Glutamatergic neuron (in vitro differentiated cells): ENCODE results near the gene COL2A1. TPM values are rescaled to one million over a fixed set of nuclear protein-coding genes. Genes with fewer than 3 reads are reported as not detected.

ENCODE experiments used
- DNase-seq: peaks from one replicate; pipeline ENCODE4 v3.0.0; 2022
- H3K27ac Mint-ChIP-seq: one replicate; pipeline ENCODE4 v1.8.0; 2020; ENCODE audit warnings: mild to moderate bottlenecking, mixed read lengths, inconsistent platforms; ENCODE audit not compliant: unreplicated experiment
- H3K27me3 Mint-ChIP-seq: one replicate; pipeline ENCODE4 v1.8.0; 2020; ENCODE audit warnings: mild to moderate bottlenecking, moderate library complexity, mixed read lengths, inconsistent platforms; ENCODE audit not compliant: unreplicated experiment
- H3K36me3 Mint-ChIP-seq: one replicate; pipeline ENCODE4 v1.8.0; 2020; ENCODE audit warnings: mild to moderate bottlenecking, mixed read lengths, inconsistent platforms; ENCODE audit not compliant: unreplicated experiment
- H3K4me1 Mint-ChIP-seq: one replicate; pipeline ENCODE4 v1.8.0; 2020; ENCODE audit warnings: mild to moderate bottlenecking, low read depth, mixed read lengths, inconsistent platforms; ENCODE audit not compliant: unreplicated experiment
- H3K4me3 Mint-ChIP-seq: one replicate; pipeline ENCODE4 v1.8.0; 2020; ENCODE audit warnings: mild to moderate bottlenecking, mixed read lengths, inconsistent platforms; ENCODE audit not compliant: unreplicated experiment
- H3K9me3 Mint-ChIP-seq: one replicate; pipeline ENCODE4 v1.8.0; 2020; ENCODE audit warnings: mild to moderate bottlenecking, moderate library complexity, mixed read lengths, inconsistent platforms; ENCODE audit not compliant: unreplicated experiment
- CTCF ChIP-seq: fragments of 200-600 bp; sonication (generic); IDR thresholded peaks from one replicate; pipeline ENCODE4 v1.5.0; 2021; ENCODE audit not compliant: partially characterized antibody, unreplicated experiment
- total RNA-seq: library from RNA; stranded (reverse); fragmentation: NEBNext Ultra II Directional; extraction: Animal tissue kit (Norgen Biotek cat#: 25700); gene quantifications from one replicate; pipeline ENCODE4 v1.2.1, GENCODE V29; 2021; ENCODE audit not compliant: unreplicated experiment

Gene COL2A1
- total RNA-seq, 1 donor from 2014 or later = 0.34 TPM

- no peaks in the 10 kb centered on the region for H3K4me1 Mint-ChIP-seq
- no peak overlapping the region for H3K4me3 Mint-ChIP-seq
- H3K9me3 Mint-ChIP-seq = peaks cover 9% of the 10 kb centered on the region
- H3K36me3 Mint-ChIP-seq = no peaks in the 10 kb centered on the region
- H3K27me3 Mint-ChIP-seq = peaks cover 15% of the 10 kb centered on the region
- no peak for TF ChIP-seq CTCF
- DNase-seq = no peak
- no peak overlapping the region for H3K27ac Mint-ChIP-seq
These were observed 31.4 kb downstream of the COL2A1 start for GRCh38 chr12:47972895-47973294.

DNA sequence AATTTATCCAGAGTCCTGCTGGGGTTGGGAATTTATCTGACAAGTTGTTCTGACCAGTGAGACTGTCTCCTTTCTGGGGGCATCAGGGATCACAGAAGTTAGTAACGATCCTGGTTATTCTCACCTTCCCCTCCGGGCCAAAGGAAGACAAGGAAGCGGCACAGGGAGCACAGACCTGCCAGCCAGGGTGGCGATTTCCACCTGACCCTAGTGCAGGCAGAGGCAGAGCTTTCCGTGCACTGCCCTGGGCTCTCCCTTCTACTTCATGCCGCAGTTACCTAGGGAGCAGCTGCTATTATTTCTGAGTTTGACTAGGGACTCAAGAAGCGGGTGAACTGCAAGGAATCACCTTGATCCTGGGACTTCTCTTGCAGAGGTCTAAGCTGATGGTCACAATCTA is 33.4 kb downstream of the COL2A1 start:
- Mint-ChIP-seq H3K4me1 (no peaks in the 10 kb centered on the region), H3K4me3 (no peak overlapping the region), H3K27ac (no peak overlapping the region), H3K27me3 (peaks cover 10% of the 10 kb centered on the region), H3K36me3 (no peaks in the 10 kb centered on the region), H3K9me3 (peaks cover 6% of the 10 kb centered on the region)
- TF ChIP-seq CTCF = no peak
- DNase-seq = no peak

DNA sequence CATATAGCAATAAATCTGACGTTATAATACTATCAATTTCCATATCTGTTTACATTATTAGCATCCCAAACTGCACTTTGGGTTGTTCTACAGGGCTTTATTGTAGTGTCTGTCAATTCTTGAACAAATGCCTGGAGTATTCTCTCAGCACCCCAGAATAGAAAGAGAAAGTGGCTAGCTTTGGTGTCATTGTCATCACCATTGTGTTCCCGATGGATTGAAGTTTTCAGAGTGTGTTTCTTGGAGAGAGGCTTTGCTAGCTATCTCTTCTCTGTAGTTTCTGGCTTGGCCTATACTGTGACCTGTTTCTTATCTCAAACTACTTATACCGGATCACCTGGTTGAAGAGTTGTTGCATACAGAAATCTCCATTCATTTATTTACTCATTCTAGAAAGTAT is 34.4 kb downstream of the COL2A1 start:
- Mint-ChIP-seq H3K4me3 (no peak overlapping the region), H3K36me3 (no peaks in the 10 kb centered on the region), H3K9me3 (peaks cover 4% of the 10 kb centered on the region), H3K27ac (no peak overlapping the region), H3K27me3 (peaks cover 10% of the 10 kb centered on the region), H3K4me1 (no peaks in the 10 kb centered on the region)
- no peak for DNase-seq
- no peak for TF ChIP-seq CTCF

DNA sequence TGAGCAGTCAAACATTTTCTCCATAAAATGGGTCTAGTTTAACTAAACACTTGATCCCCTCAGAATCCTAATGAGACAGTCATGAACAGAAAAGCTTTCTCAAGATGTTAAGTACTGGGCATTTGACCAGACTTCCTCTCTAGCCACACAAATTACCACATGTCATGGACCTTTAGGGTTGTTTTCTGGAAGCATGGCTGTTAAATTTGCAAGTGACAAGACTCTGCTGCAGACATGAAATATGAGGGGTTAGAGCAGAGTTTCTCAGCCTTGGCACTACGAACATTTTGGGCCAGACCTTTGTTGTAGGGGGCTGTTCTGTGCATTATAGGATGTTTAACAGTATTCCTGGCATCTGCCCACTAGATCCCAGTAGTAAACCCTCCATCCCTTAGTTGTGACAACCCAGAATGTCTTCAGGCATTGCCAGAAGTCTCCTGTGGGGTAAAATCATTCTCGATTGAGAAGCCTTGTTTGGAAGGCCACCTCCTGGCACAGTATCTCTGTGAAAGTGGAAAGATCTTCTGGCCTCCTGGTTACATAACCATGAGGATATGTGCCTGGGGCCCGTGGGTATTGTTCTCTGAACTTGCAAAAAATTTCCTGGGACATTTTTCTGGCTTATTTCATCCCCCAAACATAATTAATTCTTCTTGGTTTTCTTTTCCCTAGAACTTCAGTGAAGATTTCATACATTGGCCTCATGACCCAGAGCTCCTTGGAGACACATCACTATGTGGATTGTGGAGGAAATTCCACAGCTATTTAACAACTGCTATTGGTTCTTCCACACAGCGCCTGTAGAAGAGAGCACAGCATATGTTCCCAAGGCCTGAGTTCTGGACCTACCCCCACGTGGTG is 36.6 kb downstream of the COL2A1 start:
- Mint-ChIP-seq H3K4me1 (peaks cover 2% of the 10 kb centered on the region), H3K4me3 (no peak overlapping the region), H3K36me3 (no peaks in the 10 kb centered on the region), H3K9me3 (peaks cover 1% of the 10 kb centered on the region), H3K27ac (no peak overlapping the region), H3K27me3 (peaks cover 4% of the 10 kb centered on the region)
- DNase-seq = no peak
- TF ChIP-seq CTCF = no peak

DNA sequence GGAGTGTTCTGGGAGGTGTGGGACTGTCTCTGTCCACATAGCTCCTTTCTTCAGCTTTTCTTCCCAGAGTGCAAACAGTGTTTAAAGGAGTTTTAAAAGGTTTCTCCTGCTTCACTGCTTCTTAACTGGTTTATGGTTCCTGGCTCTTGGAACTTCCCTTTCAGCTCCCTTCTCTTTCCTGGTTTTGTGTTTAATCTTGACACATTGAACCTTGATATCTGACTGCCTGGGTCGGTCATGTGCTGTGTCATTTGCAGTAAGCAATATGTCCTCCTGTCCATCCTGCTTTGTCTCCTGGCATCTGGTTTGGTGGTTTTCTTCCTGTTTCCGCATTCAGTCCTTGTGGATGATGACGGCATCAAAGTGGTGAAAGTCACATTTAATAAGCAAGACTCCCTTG is 38.7 kb downstream of the COL2A1 start:
- Mint-ChIP-seq H3K36me3 (no peaks in the 10 kb centered on the region), H3K9me3 (peaks cover 5% of the 10 kb centered on the region), H3K27ac (no peak overlapping the region), H3K27me3 (peaks cover 7% of the 10 kb centered on the region), H3K4me1 (peaks cover 2% of the 10 kb centered on the region), H3K4me3 (no peak overlapping the region)
- TF ChIP-seq CTCF = no peak
- DNase-seq = no peak
